Keratinocyte (primary cell): ENCODE data around the gene WDR11. TPM values are rescaled to one million over a fixed set of nuclear protein-coding genes. Genes with fewer than 3 reads are reported as not detected.

Experiments
- DNase-seq: peaks from one replicate; pipeline ENCODE4 v3.0.0-alpha.2; 2011; ENCODE audit warnings: low read depth, missing footprints, low spot score
- FAIRE-seq: peaks from 2 replicates; lab custom pipeline; 2011; peaks lifted over from hg19 to GRCh38; lab: Jason Lieb, UNC
- H2AFZ ChIP-seq: 2 replicates; pipeline ENCODE4 v1.6.0; 2012; ENCODE audit warnings: low read length, control low read depth, inconsistent platforms; ENCODE audit not compliant: control insufficient read depth
- H3K27ac ChIP-seq: 2 replicates; pipeline ENCODE4 v1.5.1; 2011; ENCODE audit warnings: low read length; ENCODE audit not compliant: control insufficient read depth, insufficient read depth
- H3K27me3 ChIP-seq: 3 replicates; pipeline ENCODE4 v1.6.0; 2011; ENCODE audit warnings: low read length; ENCODE audit not compliant: control insufficient read depth, insufficient read depth; ENCODE audit errors: extremely low read depth
- H3K36me3 ChIP-seq, 2 experiments: 2 replicates in 1 of 2; 3 replicates in 1 of 2; pipeline ENCODE4 v1.5.1; 2011; ENCODE audit warnings: low read length in 2 of 2, mild to moderate bottlenecking in 1 of 2; ENCODE audit not compliant: control insufficient read depth in 2 of 2, insufficient read depth in 2 of 2; ENCODE audit errors: extremely low read depth in 1 of 2
- H3K4me1 ChIP-seq: 3 replicates; pipeline ENCODE4 v1.5.1; 2011; ENCODE audit warnings: low read length; ENCODE audit not compliant: control insufficient read depth, insufficient read depth; ENCODE audit errors: extremely low read depth
- H3K4me2 ChIP-seq: 3 replicates; pipeline ENCODE4 v1.6.0; 2011; ENCODE audit warnings: low read depth, low read length; ENCODE audit not compliant: control insufficient read depth, insufficient read depth; ENCODE audit errors: extremely low read depth
- H3K4me3 ChIP-seq, 3 experiments: fragments of 200-600 bp in 1 of 3; sonication (generic) in 1 of 3; 2 replicates in 2 of 3; 3 replicates in 1 of 3; pipeline ENCODE4 v1.5.1; 2011 to 2016; ENCODE audit warnings: low read length in 3 of 3, mild to moderate bottlenecking in 3 of 3, control low read depth in 2 of 3, inconsistent platforms in 1 of 3, low read depth in 1 of 3, mixed read lengths in 1 of 3, mixed run types in 1 of 3, moderate library complexity in 1 of 3; ENCODE audit not compliant: control insufficient read depth in 2 of 3, insufficient read depth in 2 of 3; ENCODE audit errors: extremely low read depth in 1 of 3
- H3K79me2 ChIP-seq: 2 replicates; pipeline ENCODE4 v1.6.0; 2012; ENCODE audit warnings: low read length; ENCODE audit not compliant: control insufficient read depth, insufficient read depth
- H3K9ac ChIP-seq: 3 replicates; pipeline ENCODE4 v1.6.0; 2011; ENCODE audit warnings: low read length; ENCODE audit not compliant: control insufficient read depth, insufficient read depth; ENCODE audit errors: extremely low read depth
- H3K9me1 ChIP-seq: 3 replicates; pipeline ENCODE4 v1.6.0; 2011; ENCODE audit warnings: low read length; ENCODE audit not compliant: control insufficient read depth, insufficient read depth; ENCODE audit errors: extremely low read depth
- H3K9me3 ChIP-seq: 2 replicates; pipeline ENCODE4 v1.5.1; 2012; ENCODE audit warnings: low read depth, low read length; ENCODE audit not compliant: control insufficient read depth
- H4K20me1 ChIP-seq: 3 replicates; pipeline ENCODE4 v1.6.0; 2011; ENCODE audit warnings: low read length; ENCODE audit not compliant: control insufficient read depth, insufficient read depth; ENCODE audit errors: extremely low read depth
- CTCF ChIP-seq, 3 experiments: IDR thresholded peaks in 1 of 3; conservative IDR thresholded peaks in 1 of 3; optimal IDR thresholded peaks in 1 of 3; 2 replicates in 2 of 3; 3 replicates in 1 of 3; pipeline versions ENCODE3 to v1.5.1; 2011; ENCODE audit warnings: low read length in 3 of 3, mild to moderate bottlenecking in 3 of 3, moderate library complexity in 2 of 3, control low read depth in 1 of 3, inconsistent platforms in 1 of 3; ENCODE audit not compliant: insufficient read depth in 2 of 3; ENCODE audit errors: extremely low read depth in 1 of 3
- EZH2 ChIP-seq: IDR thresholded peaks from one replicate; pipeline ENCODE4 v1.6.1; 2012; ENCODE audit warnings: inconsistent platforms, mild to moderate bottlenecking, low read length, moderate library complexity
- dilution Hi-C: fragments of 300-500 bp; cut with MboI; formaldehyde crosslinking; loops from one replicate; pipeline ENCODE4 v1.7.0; 2020; ENCODE audit warnings: low sequenced_read_pairs; ENCODE audit not compliant: extremely low pct_ligation_motif_present
- polyA plus RNA-seq, 5 experiments: library from polyadenylated mRNA; depleted of rRNA in 3 of 5; stranded (reverse) in 3 of 5; stranded (forward) in 1 of 5; unstranded in 1 of 5; fragments of >200 nt; gene quantifications; 1 replicate in 1 of 5; 2 replicates in 3 of 5; 3 replicates in 1 of 5; pipeline versions ENCODE4 v1.2.1 to v1.2.3, GENCODE V29; 2011 to 2012; ENCODE audit warnings: missing spikeins in 2 of 5, low read depth in 1 of 5, low replicate concordance in 1 of 5

The WDR11 gene
- polyA plus RNA-seq, 1 donor (not counting 4 experiments of a cell fraction or from before 2014, with no cell fraction given) = 79.2 TPM

GRCh38 chr10:120818301-120818700 lies 32.9 kb upstream of the WDR11 start:
- Histone ChIP-seq H3K79me2 (no peaks in the 10 kb centered on the region), H3K9me3 (no peaks in the 10 kb centered on the region), H3K9me1 (no peaks in the 10 kb centered on the region), H3K4me3 (no peak overlapping the region), H3K27me3 (no peaks in the 10 kb centered on the region), H3K4me2 (no peak overlapping the region), H3K4me1 (no peaks in the 10 kb centered on the region), H3K9ac (no peak overlapping the region), H4K20me1 (no peaks in the 10 kb centered on the region), H3K27ac (no peak overlapping the region), H3K36me3 (no peaks in the 10 kb centered on the region), H2AFZ (no peak overlapping the region)
- DNase-seq (no peak), FAIRE-seq (no peak)
- TF ChIP-seq CTCF (optimal IDR thresholded peaks at IDR 0.05 in 1 of 3, IDR thresholded peaks at IDR 0.05 in 1 of 3, conservative IDR thresholded peaks at IDR 0.05 in 1 of 3; ENCODE audit: extremely low read depth in 1 of 3, insufficient read depth in 2 of 3, low read length in 3 of 3) (no peak), EZH2 (no peak)
- dilution Hi-C loops = no loop called here

DNA sequence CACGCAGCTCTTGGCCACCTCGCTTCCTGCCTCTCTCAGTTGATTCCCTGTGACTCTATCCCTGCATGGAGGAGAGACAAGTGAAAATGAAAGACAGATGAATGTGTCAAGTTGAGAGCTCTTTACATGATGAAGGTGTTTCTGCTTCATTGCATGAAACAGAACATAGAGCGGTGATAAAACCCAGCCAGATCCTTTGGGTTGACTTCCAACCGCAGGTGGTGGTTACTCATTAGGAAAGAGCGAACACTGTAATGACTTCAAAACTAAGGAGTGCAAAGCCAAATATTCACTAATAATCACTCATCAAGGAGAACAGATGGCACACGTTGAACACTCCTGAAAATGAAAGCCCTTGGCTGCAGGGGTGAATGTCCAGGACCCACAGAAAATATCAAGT lies 31.8 kb upstream of the WDR11 start:
- H3K9ac ChIP-seq = no peak overlapping the region
- H3K27ac ChIP-seq = no peak overlapping the region
- H4K20me1 ChIP-seq = no peaks in the 10 kb centered on the region
- H3K4me3 ChIP-seq = no peak overlapping the region
- no peaks in the 10 kb centered on the region for H3K79me2 ChIP-seq
- TF ChIP-seq EZH2 (no peak), CTCF (optimal IDR thresholded peaks at IDR 0.05 in 1 of 3, IDR thresholded peaks at IDR 0.05 in 1 of 3, conservative IDR thresholded peaks at IDR 0.05 in 1 of 3; ENCODE audit: extremely low read depth in 1 of 3, insufficient read depth in 2 of 3, low read length in 3 of 3) (no peak)
- H3K9me1 ChIP-seq = no peaks in the 10 kb centered on the region
- FAIRE-seq (no peak), DNase-seq (no peak)
- dilution Hi-C loops = no loop called here
- H2AFZ ChIP-seq = no peak overlapping the region
- no peaks in the 10 kb centered on the region for H3K27me3 ChIP-seq
- H3K36me3 ChIP-seq = no peaks in the 10 kb centered on the region
- H3K9me3 ChIP-seq = no peaks in the 10 kb centered on the region
- no peak overlapping the region for H3K4me2 ChIP-seq
- no peaks in the 10 kb centered on the region for H3K4me1 ChIP-seq
